Spleen (tissue), 7 donors: Measurements from ENCODE around the gene FREY1.

Source experiments
- POLR2A ChIP-seq, 3 donors: fragments of 450-650 bp; IDR thresholded peaks; one replicate each; pipeline ENCODE4 v1.5.1; 2017; ENCODE audit warnings: antibody characterized with exemption in 3 of 3, mild to moderate bottlenecking in 1 of 3
- POLR2AphosphoS5 ChIP-seq, 3 donors: sonication (generic); formaldehyde crosslinking; IDR thresholded peaks; one replicate each; pipeline ENCODE4 v1.5.1; 2017; ENCODE audit warnings: antibody characterized with exemption in 3 of 3
- TF ChIP-seq, protein P1 (sequence below), 11 experiments: fragments of 200-600 bp in 7 of 11; fragments of 450-650 bp in 4 of 11; sonication (generic) in 4 of 11; IDR thresholded peaks in 8 of 11; conservative IDR thresholded peaks in 3 of 11; 1 replicate in 7 of 11; 2 replicates in 4 of 11; pipeline versions ENCODE4 v1.4.0 to v1.8.0; 2016 to 2021; ENCODE audit warnings: antibody characterized with exemption in 11 of 11, inconsistent platforms in 4 of 11, mild to moderate bottlenecking in 1 of 11
- donor health status: DM: no; HTN: no; CAD: no; lungs with moderate emphysema.
- donor health status: DM: no; HTN: no; CAD: no.
- donor health status: DM: no; HTN: no; CAD: no.

GRCh38 chr11:45937916-45938315 lies 30.8 kb upstream of the FREY1 start:
- TF ChIP-seq, protein P1, sequence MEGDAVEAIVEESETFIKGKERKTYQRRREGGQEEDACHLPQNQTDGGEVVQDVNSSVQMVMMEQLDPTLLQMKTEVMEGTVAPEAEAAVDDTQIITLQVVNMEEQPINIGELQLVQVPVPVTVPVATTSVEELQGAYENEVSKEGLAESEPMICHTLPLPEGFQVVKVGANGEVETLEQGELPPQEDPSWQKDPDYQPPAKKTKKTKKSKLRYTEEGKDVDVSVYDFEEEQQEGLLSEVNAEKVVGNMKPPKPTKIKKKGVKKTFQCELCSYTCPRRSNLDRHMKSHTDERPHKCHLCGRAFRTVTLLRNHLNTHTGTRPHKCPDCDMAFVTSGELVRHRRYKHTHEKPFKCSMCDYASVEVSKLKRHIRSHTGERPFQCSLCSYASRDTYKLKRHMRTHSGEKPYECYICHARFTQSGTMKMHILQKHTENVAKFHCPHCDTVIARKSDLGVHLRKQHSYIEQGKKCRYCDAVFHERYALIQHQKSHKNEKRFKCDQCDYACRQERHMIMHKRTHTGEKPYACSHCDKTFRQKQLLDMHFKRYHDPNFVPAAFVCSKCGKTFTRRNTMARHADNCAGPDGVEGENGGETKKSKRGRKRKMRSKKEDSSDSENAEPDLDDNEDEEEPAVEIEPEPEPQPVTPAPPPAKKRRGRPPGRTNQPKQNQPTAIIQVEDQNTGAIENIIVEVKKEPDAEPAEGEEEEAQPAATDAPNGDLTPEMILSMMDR (IDR thresholded peaks at IDR 0.05 in 8 of 11, conservative IDR thresholded peaks at IDR 0.05 in 3 of 11), result no peak
- TF ChIP-seq POLR2A (IDR thresholded peaks at IDR 0.05), result no peak
- no peak for TF ChIP-seq POLR2AphosphoS5 (IDR thresholded peaks at IDR 0.05)
